Neural cell (in vitro differentiated cells): ENCODE results near the gene PDE6H. TPM values are rescaled to one million over a fixed set of nuclear protein-coding genes. Genes with fewer than 3 reads are reported as not detected.

Experiments
- H2AFZ ChIP-seq: fragments of 200-600, 300-800 bp; sonication (generic), shearing (Covaris generic); 2 replicates; pipeline ENCODE4 v1.6.0; 2014; ENCODE audit warnings: low read depth, mild to moderate bottlenecking, antibody characterized with exemption, low read length, moderate library complexity
- H3F3A ChIP-seq: fragments of 200-600 bp; shearing (Covaris generic); 2 replicates; pipeline ENCODE4 v1.6.1; 2016; ENCODE audit warnings: mild to moderate bottlenecking, moderate library complexity, mixed read lengths, antibody characterized with exemption, low read length; ENCODE audit not compliant: insufficient read depth, poor library complexity, severe bottlenecking
- H3K27ac ChIP-seq: fragments of 200-600, 300-800 bp; sonication (generic), shearing (Covaris generic); 2 replicates; pipeline ENCODE4 v1.5.1; 2014; ENCODE audit warnings: mild to moderate bottlenecking, low read length, moderate library complexity
- H3K27me3 ChIP-seq: fragments of 300-800, 200-600 bp; sonication (generic), shearing (Covaris generic); 2 replicates; pipeline ENCODE4 v1.6.0; 2014; ENCODE audit warnings: mild to moderate bottlenecking, low read depth, low read length, moderate library complexity; ENCODE audit not compliant: insufficient read depth
- H3K36me3 ChIP-seq: fragments of 300-800, 200-600 bp; sonication (generic), shearing (Covaris generic); 2 replicates; pipeline ENCODE4 v1.5.1; 2014; ENCODE audit warnings: mild to moderate bottlenecking, antibody characterized with exemption, low read length, moderate library complexity; ENCODE audit not compliant: insufficient read depth
- H3K4me2 ChIP-seq: fragments of 300-800, 200-600 bp; sonication (generic), shearing (Covaris generic); 2 replicates; pipeline ENCODE4 v1.6.0; 2014; ENCODE audit warnings: mild to moderate bottlenecking, low read length
- H3K4me3 ChIP-seq: fragments of 300-800, 200-600 bp; sonication (generic), shearing (Covaris generic); 2 replicates; pipeline ENCODE4 v1.5.1; 2014; ENCODE audit warnings: mild to moderate bottlenecking, low read length, moderate library complexity
- H3K79me2 ChIP-seq: fragments of 200-600 bp; shearing (Covaris generic); replicated peaks from 2 replicates; pipeline ENCODE4 v1.6.0; 2014; ENCODE audit warnings: mild to moderate bottlenecking, low read length, moderate library complexity; ENCODE audit not compliant: insufficient read depth
- H3K9ac ChIP-seq: fragments of 300-800, 200-600 bp; sonication (generic), shearing (Covaris generic); 2 replicates; pipeline ENCODE4 v1.6.1; 2016; ENCODE audit warnings: mild to moderate bottlenecking, low read length, mixed read lengths
- H3K9me2 ChIP-seq: fragments of 200-600 bp; shearing (Covaris generic); 2 replicates; pipeline ENCODE4 v1.6.1; 2016; ENCODE audit warnings: mild to moderate bottlenecking, low read length, mixed read lengths; ENCODE audit not compliant: insufficient read depth
- H3K9me3 ChIP-seq: fragments of 200-600, 300-800 bp; sonication (generic), shearing (Covaris generic); 2 replicates; pipeline ENCODE4 v1.6.1; 2016; ENCODE audit warnings: mild to moderate bottlenecking, mixed run types, low read length, moderate library complexity, mixed read lengths
- H4K20me1 ChIP-seq: fragments of 200-600 bp; shearing (Covaris generic); 2 replicates; pipeline ENCODE4 v1.6.1; 2016; ENCODE audit warnings: mild to moderate bottlenecking, mixed run types; ENCODE audit not compliant: insufficient read depth
- EP300 ChIP-seq: fragments of 450-650 bp; conservative IDR thresholded peaks from 2 replicates; pipeline ENCODE4 v1.6.1; 2014; ENCODE audit warnings: antibody characterized with exemption, mild to moderate bottlenecking, moderate library complexity; ENCODE audit not compliant: poor library complexity, severe bottlenecking
- EZH2 ChIP-seq: fragments of 200-600, 300-800 bp; shearing (Covaris generic), sonication (generic); IDR thresholded peaks from 2 replicates; pipeline ENCODE4 v1.6.1; 2014; ENCODE audit warnings: antibody characterized with exemption, low read length, borderline replicate concordance, mild to moderate bottlenecking; ENCODE audit not compliant: insufficient read depth, poor library complexity, severe bottlenecking
- MXI1 ChIP-seq: fragments of 450-650 bp; conservative IDR thresholded peaks from 2 replicates; pipeline ENCODE4 v1.6.1; 2014; ENCODE audit warnings: antibody characterized with exemption, mild to moderate bottlenecking; ENCODE audit not compliant: poor library complexity, severe bottlenecking
- POLR2AphosphoS5 ChIP-seq: IDR thresholded peaks from 2 replicates; pipeline ENCODE4 v1.6.1; 2012
- RAD21 ChIP-seq: fragments of 450-650 bp; conservative IDR thresholded peaks from 2 replicates; pipeline ENCODE4 v1.6.1; 2014; ENCODE audit warnings: antibody characterized with exemption, mild to moderate bottlenecking, moderate library complexity
- REST ChIP-seq: IDR thresholded peaks from 2 replicates; pipeline ENCODE4 v1.6.1; 2012; ENCODE audit warnings: borderline replicate concordance
- polyA plus RNA-seq: library from polyadenylated mRNA; depleted of rRNA; stranded (reverse); fragments of >200 nt; gene quantifications from 2 replicates; pipeline ENCODE4 v1.2.3, GENCODE V29; 2014
- TF ChIP-seq, protein P1 (sequence below): fragments of 450-650 bp; IDR thresholded peaks from 2 replicates; pipeline ENCODE4 v1.5.1; 2014; ENCODE audit warnings: antibody characterized with exemption, mild to moderate bottlenecking, moderate library complexity; ENCODE audit not compliant: poor library complexity, severe bottlenecking

Gene PDE6H
- polyA plus RNA-seq, 1 donor from 2014 or later, result not detected

- peak; percentile 20 for TF ChIP-seq REST
- TF ChIP-seq, protein P1, sequence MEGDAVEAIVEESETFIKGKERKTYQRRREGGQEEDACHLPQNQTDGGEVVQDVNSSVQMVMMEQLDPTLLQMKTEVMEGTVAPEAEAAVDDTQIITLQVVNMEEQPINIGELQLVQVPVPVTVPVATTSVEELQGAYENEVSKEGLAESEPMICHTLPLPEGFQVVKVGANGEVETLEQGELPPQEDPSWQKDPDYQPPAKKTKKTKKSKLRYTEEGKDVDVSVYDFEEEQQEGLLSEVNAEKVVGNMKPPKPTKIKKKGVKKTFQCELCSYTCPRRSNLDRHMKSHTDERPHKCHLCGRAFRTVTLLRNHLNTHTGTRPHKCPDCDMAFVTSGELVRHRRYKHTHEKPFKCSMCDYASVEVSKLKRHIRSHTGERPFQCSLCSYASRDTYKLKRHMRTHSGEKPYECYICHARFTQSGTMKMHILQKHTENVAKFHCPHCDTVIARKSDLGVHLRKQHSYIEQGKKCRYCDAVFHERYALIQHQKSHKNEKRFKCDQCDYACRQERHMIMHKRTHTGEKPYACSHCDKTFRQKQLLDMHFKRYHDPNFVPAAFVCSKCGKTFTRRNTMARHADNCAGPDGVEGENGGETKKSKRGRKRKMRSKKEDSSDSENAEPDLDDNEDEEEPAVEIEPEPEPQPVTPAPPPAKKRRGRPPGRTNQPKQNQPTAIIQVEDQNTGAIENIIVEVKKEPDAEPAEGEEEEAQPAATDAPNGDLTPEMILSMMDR, result no peak
- Histone ChIP-seq H3K79me2 (no peaks in the 10 kb centered on the region), H3K9ac (no peak overlapping the region), H3F3A (no peaks in the 10 kb centered on the region), H2AFZ (no peak overlapping the region), H3K9me3 (no peaks in the 10 kb centered on the region), H3K4me2 (no peak overlapping the region), H3K27ac (no peak overlapping the region), H3K9me2 (no peaks in the 10 kb centered on the region), H3K4me3 (no peak overlapping the region), H4K20me1 (no peaks in the 10 kb centered on the region), H3K27me3 (no peaks in the 10 kb centered on the region), H3K36me3 (no peaks in the 10 kb centered on the region)
Observed at GRCh38 chr12:14936224-14936861, 36.5 kb upstream of the PDE6H start.

DNA sequence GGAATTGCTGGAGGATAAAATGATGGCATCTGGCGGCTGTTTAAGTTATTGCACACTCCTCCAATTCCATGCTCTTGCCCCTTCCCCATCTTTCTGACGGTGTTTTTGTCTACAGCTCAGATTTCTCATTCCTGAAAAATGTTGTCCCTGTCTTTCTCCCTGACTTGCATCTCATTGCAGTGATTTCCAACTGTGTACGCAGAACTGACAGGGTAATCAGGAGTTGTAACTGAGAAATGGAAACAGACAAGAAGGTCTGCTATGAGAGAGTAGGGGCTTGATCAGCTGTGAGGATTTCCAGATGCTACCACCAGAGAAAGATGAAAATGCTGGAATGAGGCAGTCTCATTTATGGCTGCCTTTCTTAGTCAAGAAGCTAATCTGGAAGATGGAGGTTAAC is 35.8 kb upstream of the PDE6H start:
- no peak overlapping the region for H3K9ac ChIP-seq
- H3K27me3 ChIP-seq, result no peaks in the 10 kb centered on the region
- H3K9me3 ChIP-seq, result no peaks in the 10 kb centered on the region
- peak; percentile 57 for TF ChIP-seq EP300
- no peak for TF ChIP-seq MXI1
- TF ChIP-seq REST, result peak; percentile 86
- no peak for TF ChIP-seq EZH2
- TF ChIP-seq RAD21, result no peak
- TF ChIP-seq POLR2AphosphoS5, result peak; percentile 72
- H3K4me3 ChIP-seq, result no peak overlapping the region
- H3F3A ChIP-seq, result no peaks in the 10 kb centered on the region
- H4K20me1 ChIP-seq, result no peaks in the 10 kb centered on the region
- H3K79me2 ChIP-seq, result no peaks in the 10 kb centered on the region
- no peak overlapping the region for H3K4me2 ChIP-seq
- H3K27ac ChIP-seq, result peak overlapping the region; percentile 39
- H2AFZ ChIP-seq, result no peak overlapping the region
- H3K36me3 ChIP-seq, result no peaks in the 10 kb centered on the region
- H3K9me2 ChIP-seq, result no peaks in the 10 kb centered on the region
